WERI-Rb-1 (cell line): Measurements from ENCODE around the gene SIAH3.
"Not testable (repeated sequence)": the region's sequence is repeated elsewhere in the genome, so short reads cannot be mapped to it uniquely, and the experiment has no call there.

Experiments used
- DNase-seq: peaks from one replicate; pipeline ENCODE4 v3.0.0-alpha.2; 2020
- H3K27ac ChIP-seq: fragments of 250-450 bp; sonication (Bioruptor Pico); 2 replicates; pipeline ENCODE4 v1.5.1; 2020; ENCODE audit warnings: mild to moderate bottlenecking, moderate library complexity
- H3K27me3 ChIP-seq: fragments of 250-450 bp; sonication (Bioruptor Pico); 2 replicates; pipeline ENCODE4 v1.5.1; 2021; ENCODE audit warnings: mild to moderate bottlenecking, low read depth, moderate library complexity; ENCODE audit not compliant: insufficient read depth, severe bottlenecking
- H3K36me3 ChIP-seq: fragments of 250-450 bp; sonication (Bioruptor Pico); 2 replicates; pipeline ENCODE4 v1.5.1; 2020; ENCODE audit warnings: mild to moderate bottlenecking, moderate library complexity
- H3K4me3 ChIP-seq: 2 replicates; pipeline ENCODE4 v1.5.1; 2011; ENCODE audit warnings: low read depth, mild to moderate bottlenecking, control low read depth, low read length
- H3K9me3 ChIP-seq: fragments of 250-450 bp; sonication (Bioruptor Pico); 2 replicates; pipeline ENCODE4 v1.5.1; 2021; ENCODE audit warnings: mild to moderate bottlenecking, moderate library complexity; ENCODE audit not compliant: severe bottlenecking
- TF ChIP-seq, protein P1 (sequence below): IDR thresholded peaks from 2 replicates; pipeline ENCODE4 v1.5.1; 2011; ENCODE audit warnings: low read depth, mild to moderate bottlenecking, control low read depth, inconsistent platforms, low read length

Gene SIAH3

DNA sequence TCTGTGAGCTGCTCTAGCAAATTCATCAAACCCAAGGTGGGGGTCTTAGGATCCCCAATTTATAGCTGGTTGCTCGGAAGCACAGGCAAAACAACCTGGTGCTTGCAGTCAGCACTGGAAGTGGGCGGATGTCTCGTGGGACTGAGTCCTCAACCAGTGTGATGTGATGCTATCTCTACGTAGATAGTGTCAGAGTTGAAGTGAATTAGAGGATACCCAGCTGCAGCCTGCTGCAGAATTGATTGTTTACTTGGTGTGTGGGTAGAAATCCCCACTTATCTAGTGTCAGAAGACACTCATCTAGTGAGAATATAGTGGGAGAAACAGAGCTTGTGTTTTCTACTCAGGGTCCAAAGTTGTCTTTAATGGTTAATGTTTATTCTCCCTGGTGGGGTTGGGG is 86.1 kb downstream of the SIAH3 start:
- Histone ChIP-seq H3K27ac (no peak overlapping the region), H3K36me3 (no peaks in the 10 kb centered on the region), H3K4me3 (no peak overlapping the region), H3K27me3 (peaks cover 13% of the 10 kb centered on the region), H3K9me3 (no peaks in the 10 kb centered on the region)
- TF ChIP-seq, protein P1, sequence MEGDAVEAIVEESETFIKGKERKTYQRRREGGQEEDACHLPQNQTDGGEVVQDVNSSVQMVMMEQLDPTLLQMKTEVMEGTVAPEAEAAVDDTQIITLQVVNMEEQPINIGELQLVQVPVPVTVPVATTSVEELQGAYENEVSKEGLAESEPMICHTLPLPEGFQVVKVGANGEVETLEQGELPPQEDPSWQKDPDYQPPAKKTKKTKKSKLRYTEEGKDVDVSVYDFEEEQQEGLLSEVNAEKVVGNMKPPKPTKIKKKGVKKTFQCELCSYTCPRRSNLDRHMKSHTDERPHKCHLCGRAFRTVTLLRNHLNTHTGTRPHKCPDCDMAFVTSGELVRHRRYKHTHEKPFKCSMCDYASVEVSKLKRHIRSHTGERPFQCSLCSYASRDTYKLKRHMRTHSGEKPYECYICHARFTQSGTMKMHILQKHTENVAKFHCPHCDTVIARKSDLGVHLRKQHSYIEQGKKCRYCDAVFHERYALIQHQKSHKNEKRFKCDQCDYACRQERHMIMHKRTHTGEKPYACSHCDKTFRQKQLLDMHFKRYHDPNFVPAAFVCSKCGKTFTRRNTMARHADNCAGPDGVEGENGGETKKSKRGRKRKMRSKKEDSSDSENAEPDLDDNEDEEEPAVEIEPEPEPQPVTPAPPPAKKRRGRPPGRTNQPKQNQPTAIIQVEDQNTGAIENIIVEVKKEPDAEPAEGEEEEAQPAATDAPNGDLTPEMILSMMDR: no peak
- DNase-seq: no peak

DNA sequence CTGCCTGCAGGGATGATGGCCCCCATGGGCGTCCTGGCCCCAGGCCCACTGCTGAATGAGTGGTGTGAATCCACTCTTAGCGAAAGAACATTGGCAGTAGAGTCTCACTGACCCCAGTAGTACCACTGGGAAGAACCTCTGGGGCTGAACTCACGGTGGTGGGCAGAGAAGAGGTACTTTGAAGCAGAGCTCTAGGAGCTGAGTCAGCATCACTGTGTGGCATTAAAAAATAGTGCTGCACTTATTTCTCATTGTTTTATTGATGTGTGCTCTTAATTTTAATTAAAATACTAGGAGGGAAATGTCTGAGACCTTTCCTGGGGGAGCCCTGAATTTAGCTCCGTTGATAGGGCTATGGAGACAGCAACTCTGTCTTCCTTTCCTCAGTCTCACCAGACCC is 88.1 kb downstream of the SIAH3 start:
- peaks cover 32% of the 10 kb centered on the region for H3K27me3 ChIP-seq
- TF ChIP-seq, protein P1: no peak
- no peak for DNase-seq
- H3K27ac ChIP-seq: no peak overlapping the region
- peaks cover 3% of the 10 kb centered on the region for H3K9me3 ChIP-seq
- no peaks in the 10 kb centered on the region for H3K36me3 ChIP-seq
- no peak overlapping the region for H3K4me3 ChIP-seq

DNA sequence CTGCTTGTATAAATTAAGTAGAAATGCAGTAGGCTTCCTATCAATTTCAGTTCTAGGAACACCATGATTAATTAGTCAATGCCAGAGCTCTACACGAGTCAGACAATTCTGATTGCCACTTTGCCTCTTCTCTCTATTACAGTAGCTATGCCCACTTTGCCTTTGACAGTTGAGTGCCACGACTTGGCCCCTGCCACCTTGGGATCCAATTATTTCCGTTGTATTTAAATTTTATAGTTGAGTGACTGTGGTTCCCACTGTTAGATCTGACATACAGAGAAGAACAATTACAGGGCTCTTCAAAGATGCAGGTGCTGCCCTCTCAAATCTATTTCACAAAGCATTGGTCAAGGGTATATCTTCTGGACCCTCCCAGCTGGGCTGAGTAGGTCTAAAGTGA is 94.0 kb downstream of the SIAH3 start:
- not testable (repeated sequence) for H3K4me3 ChIP-seq, H3K27ac ChIP-seq, DNase-seq, H3K36me3 ChIP-seq
- Histone ChIP-seq H3K27me3 (peaks cover 55% of the 10 kb centered on the region), H3K9me3 (peaks cover 23% of the 10 kb centered on the region)

DNA sequence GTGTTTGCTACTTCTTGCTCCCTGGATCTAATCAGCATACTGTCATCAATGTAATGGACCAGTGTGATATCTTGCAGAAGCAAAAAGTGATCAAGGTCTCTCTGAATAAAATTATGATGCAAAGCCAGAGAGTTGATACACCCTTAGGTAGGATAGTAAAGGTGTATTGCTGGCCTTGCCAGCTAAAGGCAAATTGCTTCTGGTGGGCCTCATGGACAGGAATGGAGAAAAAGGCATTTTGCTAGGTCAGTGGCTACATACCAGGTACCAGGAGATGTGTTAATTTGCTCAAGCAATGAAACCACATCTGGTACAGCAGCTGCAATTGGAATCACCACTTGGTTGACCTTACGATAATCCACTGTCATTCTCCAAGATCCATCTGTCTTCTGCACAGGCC is 95.1 kb downstream of the SIAH3 start:
- H3K36me3 ChIP-seq, H3K27ac ChIP-seq, H3K4me3 ChIP-seq, DNase-seq: not testable (repeated sequence)
- Histone ChIP-seq H3K27me3 (peaks cover 62% of the 10 kb centered on the region), H3K9me3 (peaks cover 23% of the 10 kb centered on the region)

DNA sequence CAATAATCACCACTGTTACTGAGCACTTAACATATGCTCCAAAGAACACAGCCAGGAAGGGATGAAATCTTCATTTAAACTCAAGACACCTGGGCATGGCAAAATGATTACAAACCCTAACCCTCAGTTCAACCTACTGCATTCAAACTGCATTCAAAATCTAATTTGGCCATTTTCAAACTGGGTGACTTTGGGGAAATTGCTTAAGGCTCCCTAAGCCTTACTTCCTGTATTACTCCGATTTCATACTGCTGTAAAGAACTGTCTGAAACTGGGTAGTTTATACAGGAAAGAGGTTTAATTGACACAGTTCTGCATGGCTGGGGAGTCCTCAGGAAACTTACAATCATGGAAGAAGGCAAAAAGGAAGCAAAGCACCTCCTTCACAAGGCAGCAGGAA is 99.0 kb downstream of the SIAH3 start:
- H3K27ac ChIP-seq: no peak overlapping the region
- no peaks in the 10 kb centered on the region for H3K36me3 ChIP-seq
- TF ChIP-seq, protein P1: no peak
- peaks cover 11% of the 10 kb centered on the region for H3K9me3 ChIP-seq
- H3K27me3 ChIP-seq: peaks cover 65% of the 10 kb centered on the region
- H3K4me3 ChIP-seq: no peak overlapping the region
- no peak for DNase-seq

DNA sequence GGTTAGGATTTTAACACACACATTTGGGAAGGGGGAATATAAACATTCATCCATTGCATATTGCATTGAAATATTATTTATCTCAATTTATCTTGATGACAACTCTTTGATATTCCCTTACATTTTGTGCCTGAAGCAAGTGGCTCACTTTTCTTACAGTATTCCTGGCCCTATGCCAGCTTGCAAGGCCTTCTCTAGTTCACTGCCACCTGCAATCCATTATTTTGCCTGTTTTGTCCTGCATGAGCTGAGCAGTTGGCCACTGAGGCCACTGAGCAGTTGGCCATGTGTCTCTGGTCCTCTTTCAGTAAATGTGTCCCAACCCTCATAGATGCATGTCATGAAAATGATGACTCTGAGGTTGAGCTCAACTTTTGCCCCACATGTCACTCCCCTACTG is 99.7 kb downstream of the SIAH3 start:
- no peak overlapping the region for H3K4me3 ChIP-seq
- H3K27ac ChIP-seq: no peak overlapping the region
- peaks cover 5% of the 10 kb centered on the region for H3K9me3 ChIP-seq
- TF ChIP-seq, protein P1: no peak
- H3K27me3 ChIP-seq: peaks cover 71% of the 10 kb centered on the region
- H3K36me3 ChIP-seq: no peaks in the 10 kb centered on the region
- DNase-seq: no peak

DNA sequence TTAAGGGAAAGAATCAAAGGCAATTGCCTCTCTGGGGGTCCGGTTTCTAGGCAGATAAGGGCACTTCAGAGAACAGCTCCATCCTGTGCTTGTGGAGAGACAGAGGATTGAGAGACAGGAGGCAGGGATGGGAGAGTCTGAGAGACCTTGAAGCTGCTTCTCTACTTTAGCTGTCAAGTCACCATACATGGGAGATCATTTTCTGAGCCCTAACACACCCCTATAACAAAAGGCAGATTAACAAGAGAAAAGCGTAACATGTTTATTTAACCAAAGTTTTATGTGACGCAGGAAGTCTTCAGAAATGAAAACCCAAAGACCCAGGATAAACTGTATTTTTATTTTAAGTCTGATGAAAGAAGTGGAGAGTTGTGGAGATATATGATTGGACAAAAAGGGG is 101.0 kb downstream of the SIAH3 start:
- H3K9me3 ChIP-seq: no peaks in the 10 kb centered on the region
- TF ChIP-seq, protein P1: no peak
- H3K27ac ChIP-seq: no peak overlapping the region
- H3K36me3 ChIP-seq: no peaks in the 10 kb centered on the region
- H3K4me3 ChIP-seq: no peak overlapping the region
- no peak for DNase-seq
- H3K27me3 ChIP-seq: peaks cover 71% of the 10 kb centered on the region
